ENCODE data around the gene ZBTB20.

DNA sequence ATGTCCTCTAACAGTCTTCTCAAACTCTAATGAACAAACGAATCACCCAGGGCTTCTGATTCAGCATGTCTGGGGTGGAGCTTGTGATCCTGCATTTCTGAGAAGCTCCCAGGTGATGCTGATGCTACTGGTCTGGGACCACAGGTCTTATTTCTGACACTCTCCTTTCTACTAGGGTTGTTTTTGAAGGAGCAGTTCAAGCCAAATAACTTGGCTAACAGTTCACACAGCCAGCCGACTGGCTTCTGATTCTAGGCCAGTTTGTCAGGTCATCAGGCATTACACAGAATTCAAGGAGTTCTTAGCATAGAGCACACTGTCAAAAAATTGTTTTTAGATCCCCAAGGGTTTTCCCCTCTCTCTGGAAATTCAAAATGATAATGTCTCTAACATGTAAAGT, 752.5 kb downstream of the ZBTB20 start:
- no peak for TF ChIP-seq TAF1 (IDR thresholded peaks at IDR 0.05; ENCODE audit: borderline replicate concordance, insufficient read depth, low read length)
- TF ChIP-seq, protein P1, sequence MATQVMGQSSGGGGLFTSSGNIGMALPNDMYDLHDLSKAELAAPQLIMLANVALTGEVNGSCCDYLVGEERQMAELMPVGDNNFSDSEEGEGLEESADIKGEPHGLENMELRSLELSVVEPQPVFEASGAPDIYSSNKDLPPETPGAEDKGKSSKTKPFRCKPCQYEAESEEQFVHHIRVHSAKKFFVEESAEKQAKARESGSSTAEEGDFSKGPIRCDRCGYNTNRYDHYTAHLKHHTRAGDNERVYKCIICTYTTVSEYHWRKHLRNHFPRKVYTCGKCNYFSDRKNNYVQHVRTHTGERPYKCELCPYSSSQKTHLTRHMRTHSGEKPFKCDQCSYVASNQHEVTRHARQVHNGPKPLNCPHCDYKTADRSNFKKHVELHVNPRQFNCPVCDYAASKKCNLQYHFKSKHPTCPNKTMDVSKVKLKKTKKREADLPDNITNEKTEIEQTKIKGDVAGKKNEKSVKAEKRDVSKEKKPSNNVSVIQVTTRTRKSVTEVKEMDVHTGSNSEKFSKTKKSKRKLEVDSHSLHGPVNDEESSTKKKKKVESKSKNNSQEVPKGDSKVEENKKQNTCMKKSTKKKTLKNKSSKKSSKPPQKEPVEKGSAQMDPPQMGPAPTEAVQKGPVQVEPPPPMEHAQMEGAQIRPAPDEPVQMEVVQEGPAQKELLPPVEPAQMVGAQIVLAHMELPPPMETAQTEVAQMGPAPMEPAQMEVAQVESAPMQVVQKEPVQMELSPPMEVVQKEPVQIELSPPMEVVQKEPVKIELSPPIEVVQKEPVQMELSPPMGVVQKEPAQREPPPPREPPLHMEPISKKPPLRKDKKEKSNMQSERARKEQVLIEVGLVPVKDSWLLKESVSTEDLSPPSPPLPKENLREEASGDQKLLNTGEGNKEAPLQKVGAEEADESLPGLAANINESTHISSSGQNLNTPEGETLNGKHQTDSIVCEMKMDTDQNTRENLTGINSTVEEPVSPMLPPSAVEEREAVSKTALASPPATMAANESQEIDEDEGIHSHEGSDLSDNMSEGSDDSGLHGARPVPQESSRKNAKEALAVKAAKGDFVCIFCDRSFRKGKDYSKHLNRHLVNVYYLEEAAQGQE (IDR thresholded peaks at IDR 0.05; ENCODE audit: insufficient read depth in 1 of 2, low read depth in 2 of 2, low read length in 2 of 2): no peak
